Activated gamma-delta T cell treated with Interleukin-2 at 50 U/mL for 16 hours (primary cell): Measurements from ENCODE around the gene GGCX.

Source experiments
- DNase-seq: peaks from one replicate; pipeline ENCODE4 v3.0.0-alpha.2; 2020

The GGCX gene

DNA sequence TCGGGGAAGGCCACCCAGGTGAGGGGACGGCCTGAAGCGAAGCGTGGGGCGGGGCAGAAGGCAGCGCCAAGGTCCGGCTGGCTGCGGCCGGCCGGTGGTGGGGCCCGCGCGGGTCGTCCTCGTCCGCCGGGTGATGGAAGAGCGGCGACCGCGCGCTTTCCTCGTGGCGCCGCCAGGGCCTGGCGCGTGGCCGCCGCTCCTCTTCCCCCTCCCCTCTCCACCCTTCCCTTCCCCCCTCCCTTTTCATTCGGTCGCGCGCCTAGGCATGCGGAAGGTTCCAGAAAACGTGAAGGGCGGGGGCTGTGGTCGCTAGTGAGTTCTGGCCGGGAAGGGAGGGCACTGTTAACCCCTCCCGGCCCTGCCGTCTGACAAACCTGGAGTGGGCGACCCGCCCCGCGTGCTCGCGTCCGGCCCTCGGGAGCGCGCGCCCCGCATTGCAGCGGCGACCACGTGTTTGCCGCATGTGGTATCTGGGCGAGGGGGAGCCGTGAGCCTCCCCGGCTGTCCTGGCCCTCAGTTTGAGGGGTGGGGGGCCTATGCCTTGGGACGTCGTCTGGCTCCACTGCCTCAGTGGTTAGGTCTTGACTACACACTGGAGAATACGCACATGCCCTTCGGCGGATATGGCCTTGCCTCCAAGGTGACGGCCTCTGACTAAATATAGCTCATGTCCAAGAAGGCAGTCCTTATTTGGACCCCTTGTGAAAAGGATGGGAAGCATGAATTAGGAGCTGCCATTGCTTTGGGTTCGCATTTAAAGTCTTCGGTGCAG lies 21.7 kb downstream of the GGCX start:
- DNase-seq = peak; percentile 62

DNA sequence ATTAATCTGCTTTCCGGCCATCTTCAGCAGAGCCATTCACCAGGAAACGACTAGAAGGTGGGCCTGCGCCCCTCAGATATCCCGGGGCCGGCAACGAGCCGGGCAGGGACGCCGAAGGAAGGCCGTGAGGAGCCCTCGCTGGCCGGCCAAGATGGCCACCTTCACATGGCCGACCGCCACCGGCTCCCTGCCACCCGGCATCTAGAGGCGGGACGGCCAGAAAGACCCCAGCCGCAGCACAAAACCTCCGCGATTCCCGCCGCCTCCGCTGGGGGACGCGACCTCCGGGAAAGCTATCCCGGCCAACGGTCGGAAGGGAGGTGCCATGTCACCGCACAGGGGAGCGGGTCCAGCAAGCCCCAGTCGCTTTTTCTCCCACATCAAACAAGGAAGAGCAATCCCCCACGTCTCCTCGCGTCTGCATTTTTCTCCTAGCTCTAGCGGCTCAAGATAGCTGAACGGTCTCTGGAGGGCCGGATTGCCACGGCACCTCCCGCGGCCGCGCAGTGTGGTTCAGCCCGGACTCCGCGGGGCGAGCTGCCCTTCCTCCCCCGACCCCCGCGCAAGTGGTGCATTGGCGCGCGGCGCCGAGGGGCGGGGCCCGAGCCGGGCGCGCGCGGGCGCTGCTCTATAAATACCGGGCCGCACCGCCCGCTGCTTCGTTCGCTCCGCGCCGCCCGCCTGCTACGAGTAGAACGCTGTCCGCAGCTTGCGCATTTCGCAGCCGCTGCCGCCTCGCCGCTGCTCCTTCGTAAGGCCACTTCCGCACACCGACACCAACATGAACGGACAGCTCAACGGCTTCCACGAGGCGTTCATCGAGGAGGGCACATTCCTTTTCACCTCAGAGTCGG lies 22.6 kb downstream of the GGCX start, which contains the start of gene MAT2A:
Gene MAT2A, plus strand, starts transcription at position 662 of the 854 bp plus-strand sequence. Its CDS starts 120 bp downstream, at position 782.
- peak; percentile 83 for DNase-seq

DNA sequence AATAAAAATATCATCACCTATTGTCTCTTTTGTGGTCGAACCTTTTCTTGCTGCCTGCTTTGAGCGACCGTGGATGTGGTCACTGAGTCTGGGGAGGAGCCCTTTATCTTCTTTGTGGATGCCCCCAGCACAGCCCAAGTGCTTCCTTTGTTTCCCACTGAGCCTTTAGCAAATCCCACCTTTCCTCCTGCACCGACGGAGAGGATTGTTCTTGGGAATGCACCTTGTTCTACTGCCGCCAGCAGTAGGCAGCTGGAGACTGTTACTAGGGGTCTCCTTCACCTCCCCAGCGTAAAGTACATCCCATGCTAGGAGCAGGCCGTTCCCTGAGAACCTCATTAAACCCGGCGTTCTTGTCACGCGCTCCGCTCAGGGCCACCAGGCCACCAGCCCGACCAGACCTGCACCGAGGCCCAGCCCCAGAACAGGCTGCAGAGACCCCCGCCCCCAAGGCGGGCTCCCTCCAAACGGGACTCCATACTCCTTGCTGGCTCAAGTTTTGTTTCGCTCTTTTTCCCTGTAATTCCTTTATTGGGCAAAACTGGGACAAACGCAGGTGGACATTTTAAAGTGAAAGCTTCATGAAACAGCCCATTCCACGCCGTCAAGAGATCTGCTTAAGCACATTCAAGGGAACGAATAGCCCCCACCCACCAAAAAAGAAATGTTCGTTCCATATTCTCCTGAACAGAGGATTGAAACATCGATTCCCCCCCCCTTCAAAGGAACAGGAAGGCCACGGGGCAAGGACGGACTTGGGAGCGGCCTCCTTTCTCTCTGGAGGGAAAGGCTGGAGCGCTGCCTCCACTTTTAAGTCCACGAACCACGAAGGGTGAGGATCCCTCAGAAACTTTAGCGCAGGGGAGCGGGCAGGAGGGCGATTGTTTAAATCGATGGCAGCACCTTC lies 23.4 kb downstream of the GGCX start:
- DNase-seq = peak; percentile 17

DNA sequence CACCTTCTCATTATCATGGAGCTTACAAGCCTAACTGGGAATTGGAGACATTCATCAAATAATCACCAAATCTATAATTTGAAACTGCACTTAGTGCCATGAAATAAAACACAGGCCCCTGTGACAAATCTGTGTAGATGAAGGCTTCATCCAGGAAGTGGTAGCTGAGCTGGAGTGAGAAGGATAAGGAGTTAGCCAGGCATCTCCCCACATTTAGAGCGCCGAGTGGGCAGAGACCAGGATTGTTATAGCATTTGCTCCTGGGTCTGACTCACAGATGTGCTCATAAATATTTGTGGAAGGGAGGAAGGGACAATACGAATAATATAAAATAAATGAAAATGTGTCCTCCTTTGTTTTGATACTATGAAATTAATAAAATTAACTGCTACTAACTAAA lies 24.8 kb downstream of the GGCX start:
- no peak for DNase-seq

DNA sequence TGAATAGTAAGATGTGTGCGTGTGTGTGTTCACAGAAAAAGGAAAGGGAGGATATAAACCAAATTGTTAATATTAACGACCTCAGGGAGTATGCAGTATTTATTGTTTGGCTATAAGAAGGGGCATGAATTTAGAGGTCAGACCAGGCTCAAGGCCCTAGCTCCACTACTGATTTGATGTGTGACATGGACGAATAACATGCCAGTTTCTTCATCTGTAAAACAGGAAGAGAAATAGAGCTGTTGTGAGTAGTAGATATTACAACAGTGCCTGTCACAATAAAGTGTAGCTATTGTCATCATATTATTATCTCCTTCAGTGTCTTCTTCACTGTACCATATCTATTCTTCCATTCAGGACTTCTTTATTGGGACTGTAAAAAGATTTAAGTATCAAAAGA lies 26.4 kb downstream of the GGCX start:
- no peak for DNase-seq

DNA sequence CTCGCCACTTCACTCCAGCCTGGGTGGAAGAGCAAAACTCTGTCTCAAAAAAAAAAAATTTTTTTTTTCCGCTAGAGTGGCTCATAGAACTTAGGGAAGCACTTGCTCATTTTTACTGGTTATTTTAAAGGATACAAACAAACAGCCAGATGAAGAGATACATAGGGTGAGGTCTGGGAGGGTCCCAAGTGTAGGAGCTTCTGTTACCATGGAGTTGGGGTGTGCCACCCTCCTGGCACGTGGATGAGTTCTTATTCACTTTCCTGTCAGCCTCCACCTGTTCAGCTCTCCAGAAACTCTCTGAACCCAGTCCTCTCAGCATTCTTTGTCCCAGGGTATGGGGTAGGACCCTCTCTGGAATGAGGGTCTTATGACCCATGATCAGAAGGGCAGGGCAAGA lies 27.2 kb downstream of the GGCX start:
- no peak for DNase-seq

DNA sequence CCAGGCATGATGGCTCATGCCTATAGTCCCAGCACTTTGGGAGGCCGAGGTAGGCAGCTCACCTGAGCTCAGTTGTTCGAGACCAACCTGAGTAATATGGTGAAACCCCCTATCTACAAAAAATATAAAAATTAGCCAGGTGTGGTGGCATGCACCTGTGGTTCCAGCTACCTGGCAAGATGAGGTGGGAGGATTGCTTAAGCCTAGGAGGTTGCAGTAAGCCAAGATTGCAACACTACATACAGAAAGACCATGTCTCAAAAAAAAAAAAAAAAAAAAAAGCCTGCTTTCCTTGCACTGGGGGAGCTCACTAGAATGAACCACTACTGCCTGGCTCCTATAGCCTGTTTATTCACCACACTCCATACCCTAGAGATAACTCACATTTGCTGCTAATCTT lies 29.7 kb downstream of the GGCX start:
- no peak for DNase-seq

DNA sequence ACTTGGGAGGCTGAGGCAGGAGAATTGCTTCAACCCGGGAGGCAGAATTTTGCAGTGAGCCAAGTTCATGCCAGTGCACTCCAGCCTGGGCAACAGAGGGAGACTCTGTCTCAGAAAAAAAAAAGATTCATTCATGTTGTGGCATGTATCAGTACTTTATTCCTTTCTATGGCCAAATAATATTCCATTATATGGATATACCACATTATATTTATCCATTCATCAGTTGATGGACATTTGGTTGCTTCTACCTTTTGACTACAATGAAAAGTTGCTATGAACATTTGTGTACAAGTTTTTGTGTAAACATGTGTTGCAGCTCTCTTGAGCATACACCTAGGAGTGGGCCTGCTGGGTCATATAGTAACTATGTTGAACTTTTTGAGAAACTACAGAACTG lies 31.5 kb downstream of the GGCX start:
- no peak for DNase-seq

DNA sequence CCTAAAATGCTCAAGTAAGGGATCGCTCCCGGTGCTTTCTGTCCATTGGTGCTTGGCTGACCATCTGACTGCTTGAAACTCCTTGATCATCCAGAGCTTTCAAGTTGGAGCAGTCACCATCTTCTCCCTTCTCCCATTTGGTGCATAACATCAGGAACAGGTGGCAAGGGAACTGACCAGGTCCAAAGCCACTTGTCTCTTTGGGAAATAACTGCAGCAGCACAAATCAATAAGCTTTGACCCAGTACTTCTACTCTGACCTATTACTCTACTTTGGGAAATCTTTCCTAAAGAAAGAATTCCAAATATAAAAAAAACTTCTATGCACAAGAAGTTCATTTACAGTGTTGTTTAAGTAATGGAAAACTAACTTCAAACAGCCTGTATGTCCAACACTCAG lies 32.9 kb downstream of the GGCX start:
- DNase-seq = no peak

DNA sequence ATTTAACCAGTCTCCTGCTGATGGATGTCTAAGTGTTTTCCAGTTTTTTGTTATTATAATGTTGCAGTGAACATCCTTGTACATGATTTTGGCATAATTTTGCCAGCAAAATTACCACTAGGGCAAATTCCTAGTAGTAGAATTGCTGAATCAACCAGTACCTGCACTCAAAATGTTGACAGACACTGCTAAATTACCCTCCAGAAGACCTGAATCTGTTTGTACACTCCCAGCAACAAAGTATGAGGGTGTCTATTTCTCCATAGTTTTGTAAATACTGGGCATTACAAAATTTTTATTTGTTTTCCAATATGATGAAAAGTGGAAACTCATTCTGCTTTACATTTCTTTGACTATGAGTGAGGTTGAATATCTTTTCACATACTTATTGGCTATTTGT lies 33.5 kb downstream of the GGCX start:
- DNase-seq = no peak

DNA sequence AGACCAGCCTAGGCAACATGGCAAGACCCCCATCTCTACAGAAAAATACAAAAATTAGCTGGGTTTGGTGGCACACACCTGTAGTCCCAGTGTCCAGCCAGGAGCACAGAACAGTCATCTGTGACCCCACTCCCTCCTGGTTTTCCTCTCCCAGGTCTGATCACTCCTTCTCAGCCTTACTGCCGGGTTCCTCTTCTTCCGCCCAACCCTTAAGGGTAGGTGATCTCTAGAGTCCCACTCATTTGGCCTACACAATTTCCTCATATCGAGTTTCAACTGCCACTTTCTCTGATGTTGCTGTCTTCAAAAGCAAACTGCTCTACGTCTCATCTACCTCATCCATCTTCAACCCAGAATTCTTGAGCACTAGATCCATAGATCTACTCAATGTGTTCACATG lies 35.7 kb downstream of the GGCX start:
- no peak for DNase-seq

DNA sequence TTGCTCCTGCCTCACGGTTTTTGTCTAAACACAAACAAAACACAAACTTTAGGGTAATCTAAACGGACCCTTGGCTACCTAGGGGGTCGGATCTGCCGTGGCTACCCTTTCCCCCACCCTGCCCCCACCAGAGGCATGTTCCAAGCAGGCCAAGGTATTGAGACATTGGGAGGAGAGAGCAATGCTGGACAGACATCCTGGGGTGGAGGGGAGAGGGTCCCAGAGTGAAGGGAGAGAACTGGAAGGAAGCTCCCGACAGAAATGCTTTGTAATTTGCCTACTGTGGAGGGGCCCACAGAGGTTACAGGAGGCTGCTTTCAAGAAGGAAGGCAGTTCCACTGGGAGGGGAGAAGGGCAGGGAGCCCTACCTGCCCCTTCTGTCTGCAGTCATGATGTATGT lies 36.3 kb downstream of the GGCX start:
- no peak for DNase-seq

DNA sequence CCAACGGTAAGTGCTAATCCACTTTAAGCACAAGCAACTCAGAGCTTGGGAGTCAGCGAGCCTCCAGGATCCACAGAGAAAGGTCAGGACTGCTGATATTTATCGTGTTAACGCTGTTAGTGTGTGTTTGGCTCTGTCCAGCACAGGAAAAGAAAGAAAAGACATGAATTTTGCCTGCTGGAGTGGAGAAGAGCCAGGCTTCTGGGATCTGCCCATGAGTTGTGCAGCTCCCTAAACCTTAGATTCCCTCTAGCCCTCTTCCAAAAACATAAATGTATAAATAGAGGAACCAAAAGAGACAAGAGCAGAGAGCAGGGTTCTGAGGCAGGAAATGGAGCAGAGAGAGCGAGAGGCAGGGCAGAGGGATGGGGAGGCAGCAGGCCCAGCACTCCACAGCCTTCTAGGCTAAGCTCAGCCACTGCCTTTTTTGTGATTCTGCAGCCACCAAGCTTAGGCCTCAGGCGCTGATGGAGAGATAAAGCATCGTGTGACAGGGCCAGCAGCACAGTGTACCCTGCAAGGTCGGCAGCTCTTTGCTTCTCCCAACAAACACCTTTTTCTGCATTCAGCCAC lies 36.9 kb downstream of the GGCX start:
- no peak for DNase-seq

DNA sequence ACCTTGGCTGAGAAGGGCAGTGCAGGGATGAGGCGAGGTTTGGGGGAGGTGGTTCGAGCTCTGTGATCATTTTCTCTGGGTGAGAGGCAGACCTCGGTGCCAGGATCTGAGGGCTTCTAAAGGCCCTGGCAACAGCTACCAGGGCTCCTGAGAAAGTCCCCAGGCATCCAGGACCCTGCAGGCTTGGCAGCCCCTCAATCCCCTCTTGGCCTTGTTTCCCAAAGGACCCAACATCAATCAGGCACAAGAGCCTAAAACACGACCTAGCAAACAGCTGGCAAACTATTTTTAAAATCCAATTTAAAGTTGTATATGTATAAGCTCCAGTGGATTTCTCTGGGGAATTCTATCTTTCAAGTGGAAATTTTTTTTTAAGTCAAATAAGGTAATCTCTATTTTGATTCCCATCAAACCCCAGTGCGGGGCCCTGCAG lies 37.4 kb downstream of the GGCX start:
- no peak for DNase-seq

DNA sequence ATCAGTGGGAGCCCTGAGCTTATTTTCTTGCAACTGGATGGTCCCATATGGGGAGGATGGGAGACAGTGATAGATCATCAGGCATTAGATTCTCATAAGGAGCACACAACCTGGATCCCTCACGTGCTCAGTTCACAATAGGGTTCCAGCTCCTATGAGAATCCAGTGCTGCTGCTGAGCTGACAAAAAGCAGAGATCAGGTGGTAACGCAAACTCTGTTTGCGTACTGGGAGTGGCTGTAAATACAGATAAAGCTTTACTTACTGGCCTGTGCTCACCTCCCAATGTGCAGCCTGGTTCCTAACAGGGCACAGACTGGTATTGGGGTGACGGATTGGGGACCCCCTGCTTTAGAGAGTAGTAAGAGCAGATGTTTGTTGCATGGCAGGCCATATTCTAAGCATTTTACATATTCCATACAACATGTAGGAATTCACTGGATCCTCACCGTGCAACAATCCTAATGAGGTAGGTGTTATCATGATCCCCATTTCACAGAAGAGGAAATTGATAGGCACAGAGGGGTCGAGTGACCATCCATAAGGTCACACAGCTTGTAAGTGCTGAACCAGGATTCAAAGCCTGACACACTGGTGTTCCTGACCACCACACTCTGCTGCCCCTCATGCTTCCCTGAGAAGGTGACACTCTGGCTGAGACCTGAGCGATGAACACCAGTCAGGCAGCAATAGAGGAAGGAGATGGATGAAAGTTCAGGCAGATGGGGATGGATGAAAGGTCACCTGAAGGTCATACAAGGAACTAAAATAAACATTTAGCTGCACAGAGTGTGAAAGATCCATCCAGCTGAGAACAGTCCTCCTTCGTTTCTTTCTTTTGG lies 38.0 kb downstream of the GGCX start:
- no peak for DNase-seq

DNA sequence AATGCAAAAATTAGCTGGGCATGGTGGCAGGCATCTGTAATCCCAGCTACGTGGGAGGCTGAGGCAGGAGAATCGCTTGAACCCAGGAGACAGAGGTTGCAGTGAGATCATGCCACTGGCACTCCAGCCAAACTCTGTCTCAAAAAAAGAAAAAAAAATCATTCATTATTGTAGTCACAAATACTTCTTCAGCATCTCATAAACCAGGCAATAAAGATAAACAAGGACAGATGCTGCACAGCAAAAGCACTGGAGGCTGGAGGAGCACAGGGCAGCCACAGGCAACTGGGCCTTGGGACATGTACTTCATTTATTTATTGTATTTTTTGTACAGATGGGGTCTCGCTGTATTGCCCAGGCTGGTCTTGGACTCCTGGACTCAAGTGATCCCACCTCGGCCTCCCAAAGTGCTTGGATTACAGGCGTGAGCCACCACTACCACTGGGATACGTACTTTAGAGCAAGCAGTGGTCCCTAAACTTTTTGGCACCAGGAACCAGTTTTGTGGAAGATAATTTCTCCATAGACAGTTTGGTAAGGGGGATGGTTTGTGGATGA lies 39.1 kb downstream of the GGCX start:
- no peak for DNase-seq

DNA sequence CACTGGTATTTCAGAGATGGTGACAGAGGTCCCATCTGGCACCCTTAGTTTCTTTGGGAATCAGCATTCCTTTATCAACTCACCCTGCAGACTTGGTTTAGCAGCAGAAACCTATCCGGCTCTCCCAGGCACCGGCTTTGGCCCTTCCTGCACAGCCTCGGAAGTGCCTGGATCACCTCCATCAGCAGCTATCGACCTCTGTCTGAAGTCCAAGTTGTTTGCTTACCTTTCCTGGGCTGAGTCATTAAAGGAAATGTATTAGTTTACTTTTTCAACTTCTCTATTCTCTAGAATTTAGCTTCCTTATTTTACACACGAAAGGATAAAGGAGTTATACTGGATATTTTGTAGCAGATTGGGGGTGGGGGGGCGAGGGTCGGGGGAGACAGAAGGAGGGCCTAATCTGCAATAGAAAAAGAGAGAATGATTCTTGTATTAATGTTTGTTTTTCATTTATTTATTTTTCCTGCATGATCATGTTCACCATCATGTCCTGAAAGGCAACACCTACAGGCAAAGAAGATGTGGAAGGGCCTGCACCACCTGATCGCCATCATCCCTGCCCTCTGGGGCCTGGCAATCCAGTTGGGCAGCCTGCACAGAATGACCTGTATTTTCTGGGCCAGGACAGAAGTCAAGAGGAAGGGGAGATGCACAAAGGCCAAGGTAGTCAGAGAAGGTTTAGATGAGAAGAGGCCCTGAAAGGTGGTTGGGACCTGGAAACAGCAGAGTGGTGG lies 44.5 kb downstream of the GGCX start:
- no peak for DNase-seq

DNA sequence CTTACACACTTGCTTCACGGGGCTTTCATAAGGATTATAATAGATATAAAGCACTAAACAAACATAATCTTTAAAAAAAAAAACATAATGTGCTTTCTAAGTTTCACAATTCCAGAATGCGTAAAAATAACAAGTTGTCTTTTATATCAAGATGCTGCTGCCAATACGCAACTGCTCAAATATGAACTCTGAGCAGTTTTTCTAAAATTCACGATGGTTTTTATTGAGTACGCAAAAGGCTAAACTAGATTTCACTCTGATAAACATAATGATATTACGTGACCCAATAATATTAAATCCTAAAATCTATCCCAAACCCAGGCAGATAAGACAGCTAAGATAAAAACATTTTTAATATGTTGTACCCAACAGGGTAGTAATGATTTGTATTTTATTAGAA lies 47.0 kb downstream of the GGCX start:
- DNase-seq = no peak

DNA sequence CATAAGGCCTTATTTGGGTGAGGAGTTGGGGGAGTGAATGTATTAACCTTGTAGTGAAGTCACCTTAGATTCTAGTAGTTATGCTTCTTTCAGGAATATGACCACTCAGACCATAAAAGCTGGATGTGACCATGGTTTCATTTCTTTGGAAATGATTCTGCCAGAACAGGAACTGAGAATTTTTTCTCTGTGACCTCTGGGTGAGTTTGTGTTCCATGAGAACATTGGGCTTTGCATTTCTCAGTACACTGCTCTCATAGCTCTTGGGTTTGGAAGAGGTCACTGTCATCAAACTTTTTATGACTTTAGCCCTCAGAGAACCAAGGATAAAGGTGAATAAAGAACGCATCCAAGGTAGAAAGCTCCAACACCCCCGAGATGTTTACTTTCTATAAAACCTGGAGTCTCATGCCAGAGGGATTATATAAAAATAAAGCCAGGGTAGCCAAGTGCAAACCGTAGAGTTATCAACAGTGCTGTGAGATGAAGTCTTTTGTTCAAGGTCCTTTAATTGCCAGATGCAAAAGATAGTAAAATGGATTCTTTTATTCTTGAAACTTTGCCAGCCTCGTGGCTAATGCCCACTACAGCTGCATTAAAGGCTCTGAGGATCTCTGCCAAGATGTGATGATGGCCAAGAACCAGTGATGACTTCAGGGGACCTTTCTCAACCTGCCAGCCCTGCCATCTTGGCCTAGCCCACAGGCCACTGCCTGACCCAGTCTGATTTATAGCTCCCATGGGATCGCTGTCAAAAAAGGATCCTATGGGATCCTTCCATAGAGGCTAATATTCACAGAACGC lies 50.1 kb downstream of the GGCX start:
- no peak for DNase-seq

DNA sequence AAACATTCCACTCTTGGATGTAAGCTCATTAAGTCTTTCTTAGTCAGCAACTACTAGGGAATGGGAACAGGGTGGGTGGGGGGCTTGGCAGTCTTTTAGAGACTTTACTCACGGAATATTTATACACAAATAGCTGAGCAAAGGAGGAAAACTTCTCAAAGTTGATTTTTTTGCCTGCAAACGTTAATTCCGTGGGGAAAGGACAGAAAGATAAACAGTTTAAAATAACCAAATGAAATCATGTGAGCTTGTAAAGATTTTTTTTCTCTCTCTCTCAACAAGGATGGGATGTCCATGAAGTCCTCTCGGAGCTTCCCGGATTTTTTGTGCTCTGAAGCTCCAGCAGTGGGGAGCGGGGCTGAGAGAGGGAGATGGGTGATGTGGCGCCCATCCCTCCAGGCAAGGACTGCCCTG lies 54.5 kb downstream of the GGCX start:
- no peak for DNase-seq
